HepG2 (cell line): ENCODE measurements around the gene MYOT. TPM values are rescaled to one million over a fixed set of nuclear protein-coding genes. Genes with fewer than 3 reads are reported as not detected.

ENCODE experiments used
- ATAC-seq: fragments of 200-7000 bp; cut with Tn5 transposase; 3 replicates; pipeline ENCODE4 v1.9.1; 2020; ENCODE audit warnings: mild to moderate bottlenecking, moderate library complexity
- BruUV-seq: library from RNA; stranded (reverse); fragments of 400-500 nt; replicated peaks from 2 replicates; lab custom pipeline; 2021; lab: Mats Ljungman, UMichigan
- CTCF ChIA-PET: fragments of 300-600 bp; formaldehyde crosslinking; extraction: SDS; loops from one replicate; lab custom pipeline; 2021; ENCODE audit warnings: low total read pairs, inconsistent platforms, low intra/inter-chr PET ratio; lab: Yijun Ruan, JAX
- POLR2A ChIA-PET: fragments of 350-600 bp; sonication (Branson Sonifier 250); formaldehyde crosslinking; loops from one replicate; lab custom pipeline; 2020; ENCODE audit warnings: antibody characterized with exemption, inconsistent platforms; lab: Yijun Ruan, JAX
- DNase-seq: peaks from one replicate; pipeline ENCODE4 v3.0.0-alpha.2; 2015; ENCODE audit warnings: low spot score
- FAIRE-seq: peaks from 3 replicates; lab custom pipeline; 2011; peaks lifted over from hg19 to GRCh38; lab: Jason Lieb, UNC
- H2AFZ ChIP-seq: one replicate; pipeline ENCODE4 v1.6.1; 2011; ENCODE audit warnings: low read length, inconsistent platforms
- H3K27ac ChIP-seq: fragments of 300-600 bp; 3 replicates; pipeline ENCODE4 v1.8.0; 2011; ENCODE audit warnings: mixed run types, mild to moderate bottlenecking, mixed read lengths, low read length, inconsistent platforms; ENCODE audit not compliant: insufficient read depth; ENCODE audit errors: extremely low read length
- H3K27me3 ChIP-seq, 2 experiments: fragments of 200-600 bp in 1 of 2; 2 replicates in 1 of 2; 3 replicates in 1 of 2; pipeline versions ENCODE4 v1.6.0 to v1.8.0; 2011; ENCODE audit warnings: low read length in 2 of 2, mild to moderate bottlenecking in 2 of 2, moderate library complexity in 2 of 2, inconsistent platforms in 1 of 2; ENCODE audit not compliant: insufficient read depth in 2 of 2, control insufficient read depth in 1 of 2
- H3K36me3 ChIP-seq, 2 experiments: fragments of 200-600 bp in 1 of 2; replicated peaks in 1 of 2; 2 replicates in 1 of 2; 3 replicates in 1 of 2; pipeline versions ENCODE4 v1.5.1 to v1.8.0; 2011; ENCODE audit warnings: low read length in 2 of 2, inconsistent platforms in 1 of 2; ENCODE audit not compliant: insufficient read depth in 2 of 2, control insufficient read depth in 1 of 2
- H3K4me1 ChIP-seq: 2 replicates; pipeline ENCODE4 v1.5.1; 2012; ENCODE audit warnings: low read length, inconsistent platforms; ENCODE audit not compliant: insufficient read depth
- H3K4me2 ChIP-seq: 2 replicates; pipeline ENCODE4 v1.6.0; 2011; ENCODE audit warnings: low read depth, low read length, inconsistent platforms
- H3K4me3 ChIP-seq, 3 experiments: fragments of 200-600 bp in 1 of 3; sonication (generic), shearing (Covaris generic) in 1 of 3; replicated peaks in 1 of 3; 2 replicates each; pipeline ENCODE4 v1.5.1; 2011 to 2016; ENCODE audit warnings: low read length in 3 of 3, inconsistent platforms in 2 of 3, low read depth in 2 of 3, mild to moderate bottlenecking in 2 of 3, control low read depth in 1 of 3, mixed read lengths in 1 of 3; ENCODE audit not compliant: insufficient read depth in 1 of 3
- H3K79me2 ChIP-seq: one replicate; pipeline ENCODE4 v1.6.1; 2011; ENCODE audit warnings: low read length, inconsistent platforms; ENCODE audit not compliant: insufficient read depth
- H3K9ac ChIP-seq: 2 replicates; pipeline ENCODE4 v1.6.0; 2011; ENCODE audit warnings: mild to moderate bottlenecking, low read depth, low read length, inconsistent platforms; ENCODE audit not compliant: insufficient read depth
- H3K9me3 ChIP-seq: 2 replicates; pipeline ENCODE4 v1.5.1; 2012; ENCODE audit warnings: mild to moderate bottlenecking, low read length
- H4K20me1 ChIP-seq: 2 replicates; pipeline ENCODE4 v1.6.0; 2011; ENCODE audit warnings: inconsistent platforms, mild to moderate bottlenecking, low read length, moderate library complexity; ENCODE audit not compliant: insufficient read depth
- ATF7 ChIP-seq, 2 experiments: fragments of 450-650 bp in 1 of 2; sonication (generic) in 1 of 2; formaldehyde crosslinking in 1 of 2; IDR thresholded peaks; 2 replicates each; pipeline versions ENCODE4 v1.4.0 to v1.6.1; 2016 to 2020; ENCODE audit warnings: antibody characterized with exemption in 1 of 2, mild to moderate bottlenecking in 1 of 2, missing genetic modification reagents in 1 of 2
- GATA4 ChIP-seq: sonication (generic); IDR thresholded peaks from 2 replicates; pipeline ENCODE4 v1.6.1; 2016; ENCODE audit warnings: antibody characterized with exemption, low read depth, borderline replicate concordance
- HNRNPH1 ChIP-seq: fragments of 200-400 bp; formaldehyde crosslinking; optimal IDR thresholded peaks from 2 replicates; pipeline ENCODE3; 2017; ENCODE audit warnings: mild to moderate bottlenecking, low read depth, low read length
- HOXA9 ChIP-seq: sonication (generic); formaldehyde crosslinking; IDR thresholded peaks from 2 replicates; pipeline ENCODE4 v1.8.1; 2022; ENCODE audit warnings: missing genetic modification reagents, mild to moderate bottlenecking, moderate library complexity, borderline replicate concordance
- RCOR2 ChIP-seq: IDR thresholded peaks from 2 replicates; pipeline ENCODE4 v1.6.1; 2016; ENCODE audit warnings: missing biosample characterization, missing genetic modification reagents
- THAP9 ChIP-seq: sonication (generic); formaldehyde crosslinking; IDR thresholded peaks from 2 replicates; pipeline ENCODE4; 2020; ENCODE audit warnings: missing genetic modification reagents, mild to moderate bottlenecking, borderline replicate concordance
- ZNF235 ChIP-seq: sonication (generic); formaldehyde crosslinking; IDR thresholded peaks from 2 replicates; pipeline ENCODE4 v1.8.1; 2023; ENCODE audit warnings: mild to moderate bottlenecking, missing genetic modification reagents, borderline replicate concordance
- ZNF431 ChIP-seq: sonication (generic); formaldehyde crosslinking; IDR thresholded peaks from 2 replicates; pipeline ENCODE4 v1.9.0; 2022; ENCODE audit warnings: missing genetic modification reagents, low read depth, mild to moderate bottlenecking, borderline replicate concordance
- ZNF552 ChIP-seq: sonication (generic); formaldehyde crosslinking; IDR thresholded peaks from 2 replicates; pipeline ENCODE4 v1.9.0; 2022; ENCODE audit warnings: missing genetic modification reagents, mild to moderate bottlenecking, borderline replicate concordance
- ZNF574 ChIP-seq: sonication (generic); formaldehyde crosslinking; IDR thresholded peaks from 2 replicates; pipeline ENCODE4 v1.4.0; 2020; ENCODE audit warnings: missing genetic modification reagents
- ZNF709 ChIP-seq: sonication (generic); formaldehyde crosslinking; IDR thresholded peaks from 2 replicates; pipeline ENCODE4 v1.5.0; 2020; ENCODE audit warnings: mild to moderate bottlenecking, missing genetic modification reagents
- ZNF720 ChIP-seq: sonication (generic); formaldehyde crosslinking; IDR thresholded peaks from 2 replicates; pipeline ENCODE4 v1.4.0; 2020; ENCODE audit warnings: missing genetic modification reagents
- WGBS: methylation state at CpG from one replicate; pipeline ENCODE4 v1.1.6; 2017; ENCODE audit warnings: low lambda C conversion rate; 5-methylcytosine and 5-hydroxymethylcytosine counted together
- in situ Hi-C: cut with HindIII; loops from 2 replicates; pipeline ENCODE4 v1.10.0; 2017; ENCODE audit warnings: low pct_unique_long_range_greater_than_20kb; ENCODE audit not compliant: extremely low pct_ligation_motif_present
- intact Hi-C: fragments of 100-400 bp; cut with micrococcal nuclease; formaldehyde crosslinking; loops from one replicate; pipeline ENCODE4 v1.10.0; 2022; ENCODE audit not compliant: unreplicated experiment
- polyA plus RNA-seq, 8 experiments: library from polyadenylated mRNA; depleted of rRNA in 3 of 8; stranded (reverse) in 7 of 8; unstranded in 1 of 8; fragments of >200 nt; fragmentation: Illumina TruSeq in 4 of 8; extraction: Trizol in 4 of 8; gene quantifications; 2 replicates each; pipeline versions ENCODE4 v1.2.1 to v1.2.3, GENCODE V29; 2011 to 2016; ENCODE audit warnings: low read depth in 4 of 8, missing spikeins in 1 of 8, mixed read lengths in 1 of 8; ENCODE audit not compliant: insufficient read depth in 1 of 8
- total RNA-seq, 5 experiments: library from RNA; depleted of rRNA; stranded (reverse); fragments of >200 nt; fragmentation: Illumina TruSeq; extraction: Trizol; gene quantifications; 2 replicates each; pipeline ENCODE4 v1.2.3, GENCODE V29; 2016; ENCODE audit warnings: low read depth in 1 of 5
- TF ChIP-seq, protein P1 (sequence below): sonication (generic); formaldehyde crosslinking; IDR thresholded peaks from 2 replicates; pipeline ENCODE4 v1.8.0; 2022; ENCODE audit warnings: mild to moderate bottlenecking, missing genetic modification reagents
- TF ChIP-seq, protein P2 (sequence below): sonication (generic); formaldehyde crosslinking; IDR thresholded peaks from 2 replicates; pipeline ENCODE4 v1.5.0; 2020; ENCODE audit warnings: mild to moderate bottlenecking, missing genetic modification reagents

Gene MYOT
- total and polyA plus RNA-seq, 2 of the 13 experiments (the other 11 are each of a cell fraction or from before 2014, with no cell fraction given), result not detected

DNA sequence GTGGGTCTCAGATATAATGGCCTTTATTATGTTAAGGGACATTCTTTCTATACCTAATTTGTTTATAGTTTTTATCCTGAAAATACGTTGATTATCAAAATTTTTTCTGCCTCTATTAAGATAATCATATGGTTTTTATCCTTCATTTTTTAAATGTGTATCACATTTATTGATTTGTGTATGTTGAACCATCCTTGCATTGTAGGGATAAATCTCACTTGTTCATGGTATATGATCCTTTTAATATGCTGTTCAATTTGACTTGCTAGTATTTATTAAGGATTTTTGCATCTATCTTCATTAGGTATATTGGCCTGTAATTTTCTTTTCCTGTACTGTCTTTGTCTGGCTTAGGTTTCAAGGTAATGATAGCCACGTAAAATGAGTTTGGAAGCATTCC lies 47.1 kb downstream of the MYOT start:
- Histone ChIP-seq H3K4me2 (no peak overlapping the region), H3K27me3 (no peaks in the 10 kb centered on the region), H3K27ac (no peak overlapping the region)
- WGBS, result 4% methylated on average over 2 of the region's 2 CpGs
- no peak for ATAC-seq
- BruUV-seq, result no TSS peak
- no peak for TF ChIP-seq ATF7 (IDR thresholded peaks at IDR 0.05)
- TF ChIP-seq ATF7 (CRISPR knock-in tag; IDR thresholded peaks at IDR 0.05), result no peak
- TF ChIP-seq ZNF574, result no peak
- TF ChIP-seq ZNF552 (CRISPR knock-in tag), result no peak
- no peak for TF ChIP-seq THAP9 (CRISPR knock-in tag)
- TF ChIP-seq, protein P1, sequence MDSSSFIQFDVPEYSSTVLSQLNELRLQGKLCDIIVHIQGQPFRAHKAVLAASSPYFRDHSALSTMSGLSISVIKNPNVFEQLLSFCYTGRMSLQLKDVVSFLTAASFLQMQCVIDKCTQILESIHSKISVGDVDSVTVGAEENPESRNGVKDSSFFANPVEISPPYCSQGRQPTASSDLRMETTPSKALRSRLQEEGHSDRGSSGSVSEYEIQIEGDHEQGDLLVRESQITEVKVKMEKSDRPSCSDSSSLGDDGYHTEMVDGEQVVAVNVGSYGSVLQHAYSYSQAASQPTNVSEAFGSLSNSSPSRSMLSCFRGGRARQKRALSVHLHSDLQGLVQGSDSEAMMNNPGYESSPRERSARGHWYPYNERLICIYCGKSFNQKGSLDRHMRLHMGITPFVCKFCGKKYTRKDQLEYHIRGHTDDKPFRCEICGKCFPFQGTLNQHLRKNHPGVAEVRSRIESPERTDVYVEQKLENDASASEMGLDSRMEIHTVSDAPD (CRISPR knock-in tag), result no peak
- no peak for TF ChIP-seq ZNF709 (CRISPR knock-in tag)
- TF ChIP-seq ZNF720, result no peak
- no peak for TF ChIP-seq ZNF235 (CRISPR knock-in tag)
- TF ChIP-seq ZNF431 (CRISPR knock-in tag), result no peak
- TF ChIP-seq HNRNPH1, result no peak
- no peak for TF ChIP-seq HOXA9 (CRISPR knock-in tag)
- no peak for TF ChIP-seq RCOR2 (CRISPR knock-in tag)
- TF ChIP-seq GATA4, result no peak
- TF ChIP-seq, protein P2, sequence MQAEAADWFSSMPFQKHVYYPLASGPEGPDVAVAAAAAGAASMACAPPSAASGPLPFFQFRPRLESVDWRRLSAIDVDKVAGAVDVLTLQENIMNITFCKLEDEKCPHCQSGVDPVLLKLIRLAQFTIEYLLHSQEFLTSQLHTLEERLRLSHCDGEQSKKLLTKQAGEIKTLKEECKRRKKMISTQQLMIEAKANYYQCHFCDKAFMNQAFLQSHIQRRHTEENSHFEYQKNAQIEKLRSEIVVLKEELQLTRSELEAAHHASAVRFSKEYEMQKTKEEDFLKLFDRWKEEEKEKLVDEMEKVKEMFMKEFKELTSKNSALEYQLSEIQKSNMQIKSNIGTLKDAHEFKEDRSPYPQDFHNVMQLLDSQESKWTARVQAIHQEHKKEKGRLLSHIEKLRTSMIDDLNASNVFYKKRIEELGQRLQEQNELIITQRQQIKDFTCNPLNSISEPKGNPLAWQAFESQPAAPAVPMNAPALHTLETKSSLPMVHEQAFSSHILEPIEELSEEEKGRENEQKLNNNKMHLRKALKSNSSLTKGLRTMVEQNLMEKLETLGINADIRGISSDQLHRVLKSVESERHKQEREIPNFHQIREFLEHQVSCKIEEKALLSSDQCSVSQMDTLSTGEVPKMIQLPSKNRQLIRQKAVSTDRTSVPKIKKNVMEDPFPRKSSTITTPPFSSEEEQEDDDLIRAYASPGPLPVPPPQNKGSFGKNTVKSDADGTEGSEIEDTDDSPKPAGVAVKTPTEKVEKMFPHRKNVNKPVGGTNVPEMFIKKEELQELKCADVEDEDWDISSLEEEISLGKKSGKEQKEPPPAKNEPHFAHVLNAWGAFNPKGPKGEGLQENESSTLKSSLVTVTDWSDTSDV (CRISPR knock-in tag), result no peak
- TF ChIP-seq, all 625 proteins: peak for 0
- in situ Hi-C loops, result no loop called here
- Histone ChIP-seq H3K36me3 (no peaks in the 10 kb centered on the region), H3K79me2 (no peaks in the 10 kb centered on the region), H4K20me1 (no peaks in the 10 kb centered on the region), H3K4me1 (no peaks in the 10 kb centered on the region), H3K4me3 (no peak overlapping the region), H2AFZ (no peak overlapping the region), H3K9me3 (peaks cover 10% of the 10 kb centered on the region; the same call in 1 of the 2 replicates), H3K9ac (no peak overlapping the region)
- CTCF ChIA-PET, result no interaction called here
- intact Hi-C loops, result no loop called here
- no peak for DNase-seq
- POLR2A ChIA-PET, result no interaction called here
- FAIRE-seq, result no peak
